HG03139 (cell line): ENCODE results near the gene DEFB126.
"Not testable (repeated sequence)": the region's sequence is repeated elsewhere in the genome, so short reads cannot be mapped to it uniquely, and the experiment has no call there.

Experiments
- ATAC-seq: cut with Tn5 transposase; IDR thresholded peaks from one replicate; pipeline ENCODE4 v1.9.1; 2021; ENCODE audit not compliant: unreplicated experiment

Gene DEFB126

GRCh38 chr20:142290-142689 is at the start of gene DEFB126:
TSS of gene DEFB126 (plus strand) at chr20:142590. CDS start at chr20:142629, 39 bp downstream.
- ATAC-seq = no peak

DNA sequence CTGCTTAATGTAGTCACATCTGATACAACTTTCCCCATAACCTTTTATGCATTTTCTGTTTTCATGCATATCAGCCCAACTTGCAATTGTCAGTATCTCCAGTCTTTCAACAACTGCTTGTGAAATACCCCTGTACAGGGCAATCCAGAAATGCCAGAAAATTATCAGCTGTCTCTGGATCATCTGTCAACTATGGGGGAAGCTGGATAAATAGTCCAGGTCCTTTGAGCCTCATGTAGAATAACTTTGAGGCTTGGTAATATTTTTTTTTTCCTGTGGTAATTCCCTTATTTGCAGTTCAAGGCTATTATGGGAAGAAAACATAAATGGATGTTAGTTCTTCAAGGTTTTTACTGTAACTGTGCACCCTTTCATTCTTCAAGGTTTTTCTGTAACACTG is 48.7 kb upstream of the DEFB126 start:
- ATAC-seq = no peak

DNA sequence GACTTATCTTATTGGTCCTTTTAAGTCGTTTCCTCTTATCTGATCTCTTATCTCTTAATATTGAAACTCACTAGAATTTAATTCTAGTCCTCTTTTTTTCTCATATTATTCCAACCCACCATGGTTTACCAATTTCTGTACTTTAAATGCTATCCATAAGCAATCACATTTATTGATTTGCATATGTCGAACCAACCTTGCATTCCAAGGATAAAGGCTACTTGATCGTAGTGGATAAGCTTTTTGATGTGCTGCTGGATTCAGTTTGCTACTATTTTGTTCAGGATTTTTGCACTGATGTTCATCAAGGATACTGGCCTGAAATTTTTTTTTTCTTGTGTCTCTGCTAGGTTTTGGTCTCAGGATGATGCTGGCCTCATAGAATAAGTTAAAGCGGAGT is 47.2 kb upstream of the DEFB126 start:
- ATAC-seq = no peak

DNA sequence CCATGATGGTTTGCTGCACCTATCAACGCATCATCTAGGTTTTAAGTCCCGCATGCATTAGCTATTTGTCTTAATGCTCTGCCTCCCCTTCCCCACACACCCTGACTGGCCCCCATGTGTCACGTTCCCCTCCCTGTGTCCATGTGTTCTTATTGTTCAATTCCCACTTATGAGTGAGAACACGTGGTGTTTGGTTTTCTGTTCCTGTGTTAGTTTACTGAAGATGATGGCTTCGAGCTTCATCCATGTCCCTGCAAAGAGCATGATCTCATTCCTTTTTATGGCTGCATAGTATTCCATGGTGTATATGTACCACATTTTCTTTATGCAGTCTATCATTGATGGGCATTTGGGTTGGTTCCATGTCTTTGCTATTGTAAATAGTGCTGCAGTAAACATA is 44.7 kb upstream of the DEFB126 start:
- ATAC-seq = not testable (repeated sequence)

GRCh38 chr20:101975-102374 is 40.4 kb upstream of the DEFB126 start:
- no peak for ATAC-seq

GRCh38 chr20:103456-103855 is 38.9 kb upstream of the DEFB126 start:
- ATAC-seq = no peak

DNA sequence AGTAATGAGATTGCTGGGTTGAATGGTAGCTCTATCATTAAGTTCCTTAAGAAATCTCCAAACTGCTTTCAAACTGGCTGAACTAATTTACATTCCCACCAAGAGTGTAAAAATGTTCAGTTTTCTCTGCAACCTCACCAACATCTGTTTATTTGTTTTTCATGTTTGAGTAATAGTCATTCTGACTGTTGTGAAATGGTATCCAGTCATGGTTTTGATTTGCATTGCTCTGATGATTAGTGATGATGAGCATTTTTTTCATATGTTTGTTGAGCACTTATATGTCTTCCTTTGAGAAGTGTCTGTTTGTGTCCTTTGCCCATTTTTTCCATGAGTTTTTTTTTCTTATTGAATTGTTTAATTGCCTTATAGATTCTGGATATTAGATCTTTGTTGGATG is 30.0 kb upstream of the DEFB126 start:
- no peak for ATAC-seq

DNA sequence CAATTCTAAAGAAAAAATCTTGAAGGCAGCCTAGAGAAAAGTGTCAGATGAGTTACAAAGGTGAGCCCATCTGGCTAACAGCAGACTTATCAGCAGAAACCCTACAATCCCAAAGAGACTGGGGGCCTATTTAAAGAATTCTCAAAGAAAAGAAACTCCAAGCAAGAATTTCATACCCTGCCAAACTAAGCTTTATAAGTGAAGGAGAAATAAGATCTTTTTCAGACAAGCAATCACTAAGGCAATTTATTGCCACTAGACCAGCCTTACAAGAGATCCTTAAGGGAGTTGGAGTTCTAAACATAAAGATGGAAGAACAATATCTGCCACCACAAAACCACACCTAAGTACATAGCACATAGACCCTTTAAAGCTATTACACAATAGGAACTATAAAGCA is 24.9 kb upstream of the DEFB126 start:
- no peak for ATAC-seq

DNA sequence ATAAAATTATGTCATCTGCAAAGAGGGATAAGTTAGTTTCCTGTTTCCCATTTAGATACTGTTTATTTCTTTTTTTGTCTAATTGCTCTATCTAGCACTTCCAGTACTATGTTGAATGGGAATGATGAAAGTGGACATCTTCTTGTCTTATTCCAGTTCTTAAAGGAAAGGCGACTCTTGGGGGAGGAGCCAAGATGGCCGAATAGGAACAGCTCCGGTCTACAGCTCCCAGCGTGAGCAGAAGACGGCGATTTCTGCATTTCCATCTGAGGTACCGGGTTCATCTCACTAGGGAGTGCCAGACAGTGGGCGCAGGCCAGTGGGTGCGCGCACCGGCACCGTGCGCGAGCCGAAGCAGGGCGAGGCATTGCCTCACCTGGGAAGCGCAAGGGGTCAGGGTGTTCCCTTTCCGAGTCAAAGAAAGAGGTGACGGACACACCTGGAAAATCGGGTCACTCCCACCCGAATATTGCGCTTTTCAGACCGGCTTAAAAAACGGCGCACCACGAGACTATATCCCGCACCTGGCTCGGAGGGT is 12.5 kb upstream of the DEFB126 start:
- ATAC-seq = not testable (repeated sequence)

GRCh38 chr20:137668-138490 is 4.5 kb upstream of the DEFB126 start:
- no peak for ATAC-seq

GRCh38 chr20:145877-146276 is 3.5 kb downstream of the DEFB126 start:
- ATAC-seq = no peak

DNA sequence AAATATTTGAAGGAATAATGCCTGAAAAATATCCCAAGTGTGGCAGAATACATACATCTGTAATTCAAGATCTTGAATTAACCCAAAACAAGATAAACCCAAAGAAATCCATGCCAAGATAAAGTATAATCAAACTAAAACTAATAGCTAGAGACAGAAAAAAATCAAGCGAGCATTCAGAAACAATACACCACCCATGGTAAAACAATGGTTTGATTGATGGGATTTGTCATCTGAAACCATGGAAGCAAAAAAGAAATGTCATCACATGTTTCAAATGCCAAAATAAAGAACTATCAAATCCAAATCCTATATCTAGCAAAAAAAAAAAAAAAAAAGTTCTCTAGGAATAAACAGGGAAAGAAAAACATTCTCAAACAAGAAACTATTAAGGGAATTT is 9.7 kb downstream of the DEFB126 start:
- no peak for ATAC-seq

GRCh38 chr20:157154-157553 is 14.8 kb downstream of the DEFB126 start, which contains the start of gene DEFB127:
TSS of gene DEFB127 (plus strand) at chr20:157454. CDS start at chr20:157545, 91 bp downstream.
- ATAC-seq = no peak

- ATAC-seq = no peak
These were observed 22.2 kb downstream of the DEFB126 start for GRCh38 chr20:164618-165017.

GRCh38 chr20:168876-169275 is 26.5 kb downstream of the DEFB126 start:
- ATAC-seq = no peak

- ATAC-seq = no peak
These were observed 41.9 kb downstream of the DEFB126 start for GRCh38 chr20:184288-184687.

DNA sequence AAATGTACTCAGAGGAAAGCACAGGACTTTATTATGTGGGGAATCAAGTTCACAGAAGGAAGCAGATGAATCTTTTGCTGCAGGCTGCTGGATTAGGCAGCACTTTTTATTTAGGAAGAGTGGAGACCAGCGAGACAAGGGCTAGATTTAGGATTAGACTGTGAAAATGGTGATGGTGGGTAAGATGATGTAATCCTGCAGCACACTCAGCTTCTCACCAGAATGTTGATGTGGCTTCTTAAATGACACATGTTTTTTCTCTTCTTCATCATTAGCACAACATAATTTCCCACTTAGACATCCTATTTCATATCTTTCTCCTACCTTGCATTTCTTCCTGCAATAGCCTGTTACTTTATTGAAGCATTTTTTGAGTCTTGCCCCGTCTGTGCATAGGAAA is 45.3 kb downstream of the DEFB126 start:
- no peak for ATAC-seq

GRCh38 chr20:189611-190010 is 47.2 kb downstream of the DEFB126 start, which contains the start of gene DEFB128:
TSS of gene DEFB128 (minus strand) at chr20:189711. CDS start at chr20:189623, 88 bp downstream.
- no peak for ATAC-seq
